HCT116 (cell line): ENCODE results near the gene RARG. TPM values are rescaled to one million over a fixed set of nuclear protein-coding genes. Genes with fewer than 3 reads are reported as not detected.
"Not testable (repeated sequence)": the region's sequence is repeated elsewhere in the genome, so short reads cannot be mapped to it uniquely, and the experiment has no call there.

Experiments used
- ATAC-seq: fragments of 200-7000 bp; cut with Tn5 transposase; 2 replicates; pipeline ENCODE4 v1.9.1; 2020; ENCODE audit warnings: mild to moderate bottlenecking, moderate library complexity
- BruUV-seq: library from RNA; stranded (reverse); fragments of 400-500 nt; replicated peaks from 2 replicates; lab custom pipeline; 2021; lab: Mats Ljungman, UMichigan
- CTCF ChIA-PET: fragments of 300-600 bp; sonication (Branson Sonifier 250); formaldehyde crosslinking; loops from one replicate; lab custom pipeline; 2021; ENCODE audit warnings: antibody characterized with exemption; lab: Charles Lee
- POLR2A ChIA-PET: fragments of 300-600, 350-600 bp; sonication (Branson Sonifier 250); formaldehyde crosslinking; loops from one replicate; lab custom pipeline; 2021; ENCODE audit warnings: antibody characterized with exemption; lab: Charles Lee
- RAD21 ChIA-PET, 2 experiments: fragments of 300-600 bp; sonication (Branson Sonifier 250); formaldehyde crosslinking; loops; one replicate each; lab custom pipeline; 2023; ENCODE audit warnings: low total read pairs in 2 of 2; ENCODE audit not compliant: uncharacterized antibody in 2 of 2, unreplicated experiment in 2 of 2, low non-redundant PET in 1 of 2; lab: Charles Lee
- DNase-seq: peaks from one replicate; pipeline ENCODE4 v3.0.0-alpha.2; 2010; ENCODE audit warnings: low read depth, low spot score
- H2AFZ ChIP-seq: fragments of 200-600 bp; shearing (Covaris generic), sonication (generic); 2 replicates; pipeline ENCODE4 v1.6.1; 2017; ENCODE audit warnings: low read depth, mixed run types, mixed read lengths, antibody characterized with exemption, low read length; ENCODE audit not compliant: poor library complexity, severe bottlenecking
- H3K27ac ChIP-seq: 2 replicates; pipeline ENCODE4 v1.5.1; 2012; ENCODE audit warnings: low read depth, low read length
- H3K27me3 ChIP-seq: fragments of 200-600 bp; sonication (generic); 2 replicates; pipeline ENCODE4 v1.6.1; 2016; ENCODE audit warnings: mixed run types, low read length, mixed read lengths; ENCODE audit not compliant: insufficient read depth
- H3K36me3 ChIP-seq, 2 experiments: fragments of 200-500 bp in 1 of 2; fragments of 200-600 bp in 1 of 2; sonication (Bioruptor generic) in 1 of 2; sonication (generic) in 1 of 2; 2 replicates each; pipeline versions ENCODE4 v1.5.1 to v1.6.1; 2014 to 2016; ENCODE audit warnings: low read length in 2 of 2, inconsistent platforms in 1 of 2, mixed read lengths in 1 of 2, mixed run types in 1 of 2; ENCODE audit not compliant: insufficient read depth in 2 of 2, control insufficient read depth in 1 of 2
- H3K4me1 ChIP-seq, 2 experiments: fragments of 200-600 bp in 1 of 2; sonication (generic) in 1 of 2; 2 replicates each; pipeline versions ENCODE4 v1.5.1 to v1.6.1; 2012 to 2017; ENCODE audit warnings: low read length in 2 of 2, inconsistent platforms in 1 of 2, mild to moderate bottlenecking in 1 of 2, mixed read lengths in 1 of 2, mixed run types in 1 of 2, moderate library complexity in 1 of 2; ENCODE audit not compliant: insufficient read depth in 2 of 2, control insufficient read depth in 1 of 2
- H3K4me2 ChIP-seq: fragments of 200-600 bp; sonication (generic); 2 replicates; pipeline ENCODE4 v1.6.1; 2017; ENCODE audit warnings: mixed run types, low read length, mixed read lengths
- H3K4me3 ChIP-seq, 2 experiments: fragments of 200-600 bp in 1 of 2; sonication (generic) in 1 of 2; replicated peaks in 1 of 2; 2 replicates each; pipeline ENCODE4 v1.5.1; 2011 to 2016; ENCODE audit warnings: low read length in 2 of 2, control low read depth in 1 of 2, low read depth in 1 of 2, mild to moderate bottlenecking in 1 of 2, mixed read lengths in 1 of 2, mixed run types in 1 of 2
- H3K79me2 ChIP-seq: fragments of 200-600 bp; sonication (generic); 2 replicates; pipeline ENCODE4 v1.6.1; 2017; ENCODE audit warnings: mild to moderate bottlenecking, mixed run types, low read length, moderate library complexity, mixed read lengths; ENCODE audit not compliant: insufficient read depth
- H3K9ac ChIP-seq: fragments of 200-600 bp; sonication (generic); 2 replicates; pipeline ENCODE4 v1.6.1; 2016; ENCODE audit warnings: low read length, mixed read lengths
- H3K9me2 ChIP-seq: fragments of 200-600 bp; sonication (generic), shearing (Covaris generic); 2 replicates; pipeline ENCODE4 v1.6.1; 2017; ENCODE audit warnings: mixed run types, mild to moderate bottlenecking, moderate library complexity; ENCODE audit not compliant: insufficient read depth
- H3K9me3 ChIP-seq, 2 experiments: fragments of 200-500 bp in 1 of 2; fragments of 200-600 bp in 1 of 2; sonication (Bioruptor generic) in 1 of 2; sonication (generic) in 1 of 2; 2 replicates each; pipeline ENCODE4 v1.6.1; 2014 to 2017; ENCODE audit warnings: low read length in 2 of 2, mixed read lengths in 2 of 2, inconsistent platforms in 1 of 2, low read depth in 1 of 2, mild to moderate bottlenecking in 1 of 2, mixed run types in 1 of 2, moderate library complexity in 1 of 2; ENCODE audit not compliant: control insufficient read depth in 1 of 2, insufficient read depth in 1 of 2
- H4K20me1 ChIP-seq: fragments of 200-600 bp; sonication (generic), shearing (Covaris generic); 2 replicates; pipeline ENCODE4 v1.6.1; 2017; ENCODE audit warnings: mixed run types, mild to moderate bottlenecking, moderate library complexity; ENCODE audit not compliant: insufficient read depth
- CEBPB ChIP-seq: IDR thresholded peaks from 2 replicates; pipeline ENCODE4 v1.6.1; 2012; ENCODE audit warnings: low read depth
- EZH2 ChIP-seq: fragments of 200-600 bp; sonication (generic); IDR thresholded peaks from 2 replicates; pipeline ENCODE4 v1.6.1; 2017; ENCODE audit warnings: antibody characterized with exemption, mixed run types
- RAD21 ChIP-seq: IDR thresholded peaks from 2 replicates; pipeline ENCODE4 v1.6.1; 2012; ENCODE audit warnings: low read depth, mild to moderate bottlenecking
- REST ChIP-seq: IDR thresholded peaks from 2 replicates; pipeline ENCODE4 v1.6.1; 2012; ENCODE audit warnings: low read depth
- ZFX ChIP-seq: fragments of 450-650 bp; IDR thresholded peaks from 2 replicates; pipeline ENCODE4 v1.6.1; 2017
- intact Hi-C: fragments of 100-400 bp; cut with micrococcal nuclease; formaldehyde crosslinking; loops from 2 replicates; pipeline ENCODE4 v1.10.0; 2022
- total RNA-seq: library from RNA; stranded (reverse); gene quantifications from one replicate; pipeline ENCODE4 v1.2.1, GENCODE V29; 2021; ENCODE audit not compliant: unreplicated experiment

Gene RARG
- total RNA-seq, 1 experiment from 2014 or later: 68.9 TPM

GRCh38 chr12:53179687-53180219, 52.3 kb downstream of the RARG start (continued):
- no peak for TF ChIP-seq REST
- TF ChIP-seq CEBPB: no peak
- no peak for TF ChIP-seq EZH2
- no peak for TF ChIP-seq ZFX
- no peak for TF ChIP-seq RAD21

- CTCF ChIA-PET: interaction anchor here (1.1 to 2.9 kb wide), 2 partner anchors 11 to 113 kb away, joined by 3 to 13 read pairs; no protein-coding TSS in a partner anchor
Observed at GRCh38 chr12:53178803-53179202, 53.2 kb downstream of the RARG start.

GRCh38 chr12:53177447-53177846, 54.6 kb downstream of the RARG start:
- H3K27me3 ChIP-seq, intact Hi-C loops, H3K4me3 ChIP-seq, H3K4me2 ChIP-seq, H4K20me1 ChIP-seq, DNase-seq, RAD21 ChIA-PET, BruUV-seq, ATAC-seq, H3K9me3 ChIP-seq, H2AFZ ChIP-seq, CTCF ChIA-PET, POLR2A ChIA-PET, H3K27ac ChIP-seq, H3K9ac ChIP-seq, H3K36me3 ChIP-seq, H3K9me2 ChIP-seq: not testable (repeated sequence)
- peaks cover 15% of the 10 kb centered on the region for H3K79me2 ChIP-seq
- peaks cover 21 to 50% of the 10 kb centered on the region in 2 experiments for H3K4me1 ChIP-seq

More at GRCh38 chr12:53178803-53179202, 53.2 kb downstream of the RARG start:
- Histone ChIP-seq H3K36me3 (peaks cover 15 to 17% of the 10 kb centered on the region in 2 experiments; a peak in 3 of 4 replicates), H3K4me2 (peak overlapping the region; percentile 92), H3K4me1 (peaks cover 21 to 40% of the 10 kb centered on the region in 2 experiments), H3K79me2 (peaks cover 29% of the 10 kb centered on the region)
- ATAC-seq, H3K9me3 ChIP-seq, H3K9ac ChIP-seq, H3K27me3 ChIP-seq, H3K9me2 ChIP-seq, RAD21 ChIA-PET, H3K27ac ChIP-seq, DNase-seq, H2AFZ ChIP-seq, H3K4me3 ChIP-seq, BruUV-seq, H4K20me1 ChIP-seq, intact Hi-C loops: not testable (repeated sequence)
- POLR2A ChIA-PET: interaction anchor here (0.7 kb wide), 1 partner anchor 900 kb away, joined by 4 read pairs; no protein-coding TSS in a partner anchor
